IMR-90 (cell line): ENCODE data around the gene CACNB2. TPM values are rescaled to one million over a fixed set of nuclear protein-coding genes. Genes with fewer than 3 reads are reported as not detected.
A peak's percentile ranks its signal among the peaks of the same experiment; 100 is the strongest.

Source experiments
- ATAC-seq: fragments of 200-7000 bp; cut with Tn5 transposase; 2 replicates; pipeline ENCODE4 v1.9.1; 2020; ENCODE audit warnings: low read depth, mild to moderate bottlenecking, moderate library complexity
- BruUV-seq: library from RNA; stranded (reverse); fragments of 400-500 nt; replicated peaks from 2 replicates; lab custom pipeline; 2021; lab: Mats Ljungman, UMichigan
- CTCF ChIA-PET: fragments of 300-600 bp; formaldehyde crosslinking; extraction: SDS; loops from one replicate; lab custom pipeline; 2021; ENCODE audit warnings: antibody characterized with exemption; lab: Yijun Ruan, JAX
- POLR2A ChIA-PET: fragments of 300-600 bp; sonication (Branson Sonifier 250); formaldehyde crosslinking; loops from one replicate; lab custom pipeline; 2022; ENCODE audit warnings: antibody characterized with exemption; ENCODE audit not compliant: unreplicated experiment; lab: Charles Lee
- DNase-seq: peaks from one replicate; pipeline ENCODE4 v3.0.0; 2013
- H2AFZ ChIP-seq: replicated peaks from 2 replicates; pipeline ENCODE3; 2013; ENCODE audit warnings: low read length, mild to moderate bottlenecking; ENCODE audit not compliant: poor library complexity
- H2AK5ac ChIP-seq: 2 replicates; pipeline ENCODE4 v1.6.1; 2013; ENCODE audit warnings: low read depth, low read length, inconsistent platforms
- H2AK9ac ChIP-seq: replicated peaks from 2 replicates; pipeline ENCODE3; 2013; ENCODE audit warnings: mild to moderate bottlenecking, low read depth, low read length, moderate library complexity; ENCODE audit not compliant: poor library complexity
- H2BK120ac ChIP-seq: 2 replicates; pipeline ENCODE4 v1.6.1; 2013; ENCODE audit warnings: low read depth, low read length, inconsistent platforms
- H2BK15ac ChIP-seq: 3 replicates; pipeline ENCODE4 v1.6.1; 2013; ENCODE audit warnings: low read depth, low read length, inconsistent platforms
- H2BK20ac ChIP-seq: 2 replicates; pipeline ENCODE4 v1.6.1; 2013; ENCODE audit warnings: low read depth, mild to moderate bottlenecking, inconsistent platforms, low read length, moderate library complexity
- H2BK5ac ChIP-seq: 2 replicates; pipeline ENCODE4 v1.6.1; 2013; ENCODE audit warnings: mild to moderate bottlenecking, low read depth, low read length, inconsistent platforms; ENCODE audit not compliant: poor library complexity, severe bottlenecking
- H3K14ac ChIP-seq: replicated peaks from 2 replicates; pipeline ENCODE4 v1.6.1; 2013; ENCODE audit warnings: low read depth, low read length, inconsistent platforms
- H3K18ac ChIP-seq: 2 replicates; pipeline ENCODE4 v1.6.1; 2013; ENCODE audit warnings: low read depth, low read length, control low read depth
- H3K23ac ChIP-seq: 2 replicates; pipeline ENCODE4 v1.6.1; 2013; ENCODE audit warnings: low read depth, low read length, inconsistent platforms
- H3K27ac ChIP-seq: 2 replicates; pipeline ENCODE4 v1.5.1; 2013; ENCODE audit warnings: mild to moderate bottlenecking, control low read depth, low read length; ENCODE audit not compliant: insufficient read depth
- H3K27me3 ChIP-seq: 2 replicates; pipeline ENCODE4 v1.6.1; 2013; ENCODE audit warnings: low read length; ENCODE audit not compliant: control insufficient read depth, insufficient read depth
- H3K36me3 ChIP-seq: 2 replicates; pipeline ENCODE4 v1.6.1; 2013; ENCODE audit warnings: low read length, mixed read lengths; ENCODE audit not compliant: control insufficient read depth, insufficient read depth
- H3K4ac ChIP-seq: 2 replicates; pipeline ENCODE4 v1.6.1; 2013; ENCODE audit warnings: low read depth, low read length, inconsistent platforms
- H3K4me1 ChIP-seq: 2 replicates; pipeline ENCODE4 v1.6.1; 2013; ENCODE audit warnings: low read length, mixed read lengths; ENCODE audit not compliant: control insufficient read depth, insufficient read depth
- H3K4me2 ChIP-seq: 2 replicates; pipeline ENCODE4 v1.6.1; 2013; ENCODE audit warnings: low read depth, mild to moderate bottlenecking, control low read depth, low read length, moderate library complexity
- H3K4me3 ChIP-seq: 2 replicates; pipeline ENCODE4 v1.5.1; 2013; ENCODE audit warnings: low read depth, mild to moderate bottlenecking, control low read depth, low read length, moderate library complexity; ENCODE audit not compliant: insufficient read depth
- H3K56ac ChIP-seq: 2 replicates; pipeline ENCODE4 v1.6.1; 2013; ENCODE audit warnings: low read length, inconsistent platforms; ENCODE audit not compliant: insufficient read depth; ENCODE audit errors: extremely low read depth
- H3K79me1 ChIP-seq, 2 experiments: 2 replicates each; pipeline ENCODE4 v1.6.1; 2013; ENCODE audit warnings: low read length in 2 of 2, inconsistent platforms in 1 of 2, low read depth in 1 of 2
- H3K9ac ChIP-seq: 2 replicates; pipeline ENCODE4 v1.6.1; 2013; ENCODE audit warnings: low read depth, low read length, control low read depth
- H3K9me1 ChIP-seq: 2 replicates; pipeline ENCODE4 v1.6.1; 2013; ENCODE audit warnings: low read length, inconsistent platforms; ENCODE audit not compliant: insufficient read depth
- H3K9me3 ChIP-seq: 2 replicates; pipeline ENCODE4 v1.6.1; 2013; ENCODE audit warnings: low read length; ENCODE audit not compliant: control insufficient read depth, insufficient read depth
- H4K20me1 ChIP-seq: 2 replicates; pipeline ENCODE4 v1.6.1; 2013; ENCODE audit warnings: low read length, inconsistent platforms; ENCODE audit not compliant: insufficient read depth
- H4K5ac ChIP-seq: 2 replicates; pipeline ENCODE4 v1.6.1; 2013; ENCODE audit warnings: mild to moderate bottlenecking, low read depth, low read length, control low read depth
- H4K8ac ChIP-seq, 2 experiments: 2 replicates each; pipeline ENCODE4 v1.6.1; 2013; ENCODE audit warnings: low read depth in 2 of 2, low read length in 2 of 2, control low read depth in 1 of 2, inconsistent platforms in 1 of 2
- H4K91ac ChIP-seq: 2 replicates; pipeline ENCODE4 v1.6.1; 2013; ENCODE audit warnings: low read depth, low read length, inconsistent platforms; ENCODE audit not compliant: insufficient read depth
- MXI1 ChIP-seq: IDR thresholded peaks from 2 replicates; pipeline ENCODE4 v1.6.1; 2012; ENCODE audit warnings: low read depth, mild to moderate bottlenecking, low read length, moderate library complexity, borderline replicate concordance
- NFE2L2 ChIP-seq: fragments of 150-350 bp; IDR thresholded peaks from 2 replicates; pipeline ENCODE4 v1.6.1; 2016; ENCODE audit warnings: low read depth, mild to moderate bottlenecking, low read length
- WGBS, 2 experiments: methylation state at CpG; one replicate each; pipeline versions ENCODE4 v1.1.5 to v1.1.7; 2013; ENCODE audit warnings: missing lambda C conversion rate in 2 of 2; ENCODE audit not compliant: insufficient read length in 1 of 2; ENCODE audit errors: extremely low coverage in 2 of 2; 5-methylcytosine and 5-hydroxymethylcytosine counted together
- dilution Hi-C: fragments of 300-500 bp; cut with HindIII; formaldehyde crosslinking; loops from one replicate; pipeline ENCODE4 v1.14.3; 2018; ENCODE audit warnings: low sequenced_read_pairs; ENCODE audit not compliant: unreplicated experiment
- in situ Hi-C: fragments of 300-500 bp; cut with MboI; formaldehyde crosslinking; loops from 3 replicates; pipeline ENCODE4 v1.14.3; 2019; ENCODE audit warnings: low sequenced_read_pairs, inconsistent platforms, mixed read lengths
- intact Hi-C: fragments of 100-400 bp; cut with micrococcal nuclease; formaldehyde crosslinking; loops from 2 replicates; pipeline ENCODE4 v1.10.0; 2022
- polyA plus RNA-seq, 3 experiments: library from polyadenylated mRNA; depleted of rRNA; stranded (reverse); fragments of >200 nt; gene quantifications; 2 replicates each; pipeline ENCODE4 v1.2.3, GENCODE V29; 2012; ENCODE audit warnings: low replicate concordance in 1 of 3
- total RNA-seq: library from RNA; depleted of rRNA; stranded (reverse); fragments of >200 nt; gene quantifications from 2 replicates; pipeline ENCODE4 v1.2.3, GENCODE V29; 2012

Gene CACNB2
- total and polyA plus RNA-seq, 2 of the 4 experiments (the other 2 are of a cell fraction): 0.36 TPM

GRCh38 chr10:18364987-18365775, 225.0 kb downstream of the CACNB2 start:
- Histone ChIP-seq H2BK20ac (no peak overlapping the region), H2AK9ac (no peak overlapping the region), H2BK15ac (no peak overlapping the region), H3K27ac (no peak overlapping the region), H3K18ac (peak overlapping the region; percentile 51; the same call in 1 of the 2 replicates), H2AK5ac (no peak overlapping the region), H3K4me2 (no peak overlapping the region), H3K14ac (no peak overlapping the region), H3K79me1 (no peaks in the 10 kb centered on the region), H2BK120ac (no peak overlapping the region), H4K8ac (no peak overlapping the region), H2BK5ac (no peak overlapping the region), H4K5ac (no peak overlapping the region; the same call in 1 of the 2 replicates), H4K91ac (no peak overlapping the region), H4K20me1 (no peaks in the 10 kb centered on the region), H3K23ac (no peak overlapping the region), H3K4ac (no peak overlapping the region), H3K36me3 (no peaks in the 10 kb centered on the region), H3K56ac (no peak overlapping the region), H2AFZ (no peak overlapping the region), H3K27me3 (no peaks in the 10 kb centered on the region), H3K9me1 (no peaks in the 10 kb centered on the region; the same call in 1 of the 2 replicates), H3K4me3 (no peak overlapping the region), H3K9me3 (no peaks in the 10 kb centered on the region), H3K9ac (no peak overlapping the region), H3K4me1 (peaks cover 8% of the 10 kb centered on the region)
- no peak for TF ChIP-seq MXI1
- no peak for TF ChIP-seq NFE2L2
- in situ Hi-C loops: no loop called here
- POLR2A ChIA-PET: no interaction called here
- no peak for DNase-seq
- dilution Hi-C loops: no loop called here
- intact Hi-C loops: loop anchor here (5.0 kb wide), 1 partner anchor 33 kb away; no protein-coding TSS in a partner anchor
- no peak for ATAC-seq
- CTCF ChIA-PET: no interaction called here
- no CpG with 5 or more reads among the region's 4 CpGs for WGBS, 2 experiments
- BruUV-seq: no TSS peak
